SH-SY5Y (cell line): ENCODE results near the gene SNX9.

Experiments
- GATA2 ChIP-seq: IDR thresholded peaks from 2 replicates; pipeline ENCODE4 v1.6.1; 2011; ENCODE audit warnings: mild to moderate bottlenecking, low read depth, low read length
- GATA3 ChIP-seq: IDR thresholded peaks from 2 replicates; pipeline ENCODE4 v1.6.1; 2011; ENCODE audit warnings: low read depth, mild to moderate bottlenecking, low read length, moderate library complexity

GRCh38 chr6:157983406-157984119 lies 160.5 kb downstream of the SNX9 start:
- no peak for TF ChIP-seq GATA3
- TF ChIP-seq GATA2, result no peak
